ENCODE measurements around the gene TADA2A. TPM values are rescaled to one million over a fixed set of nuclear protein-coding genes. Genes with fewer than 3 reads are reported as not detected.

The TADA2A gene
- total and polyA plus RNA-seq, 2 of the 8 experiments (the other 6 are each of a cell fraction or from before 2014, with no cell fraction given) = 8.4 to 18.5 TPM

- Histone ChIP-seq H3K4me3 (ENCODE audit: extremely low read depth in 1 of 4, insufficient read depth in 2 of 4, low read depth in 3 of 4, low read length in 4 of 4) (no peak overlapping the region), H3K9me3 (ENCODE audit: insufficient read depth in 2 of 2, low read depth in 1 of 2, low read length in 1 of 2) (no peaks in the 10 kb centered on the region), H3K27ac (ENCODE audit: low read depth, low read length) (no peak overlapping the region), H2BK12ac (ENCODE audit: low read depth, low read length) (no peak overlapping the region), H3K36me3 (ENCODE audit: control insufficient read depth in 2 of 4, insufficient read depth in 4 of 4, low read length in 3 of 4) (no peaks in the 10 kb centered on the region), H4K5ac (ENCODE audit: insufficient read length, low read depth, low read length) (no peak overlapping the region), H4K8ac (ENCODE audit: extremely low read depth, insufficient read depth, low read length) (no peak overlapping the region), H3K4ac (replicated peaks; ENCODE audit: insufficient read length, low read depth, low read length) (no peak overlapping the region), H2AFZ (ENCODE audit: low read length) (no peak overlapping the region), H4K91ac (replicated peaks; ENCODE audit: insufficient read length, low read length) (no peak overlapping the region), H3K27me3 (replicated peaks in 1 of 4; ENCODE audit: control insufficient read depth in 3 of 4, extremely low read depth in 1 of 4, insufficient read depth in 3 of 4, low read length in 3 of 4) (no peaks in the 10 kb centered on the region), H2BK15ac (ENCODE audit: low read length) (no peak overlapping the region), H3K23ac (ENCODE audit: insufficient read length) (no peak overlapping the region), H2BK120ac (replicated peaks; ENCODE audit: low read depth, low read length) (no peak overlapping the region), H3K4me1 (replicated peaks in 1 of 4; ENCODE audit: control insufficient read depth in 3 of 4, insufficient read depth in 4 of 4, low read length in 3 of 4) (peaks cover 0 to 12% (median 7%) of the 10 kb centered on the region in 4 experiments; a peak in 6 of 7 replicates), H3K18ac (ENCODE audit: extremely low read depth, low read length) (no peak overlapping the region), H2AK5ac (ENCODE audit: low read depth, low read length) (no peak overlapping the region), H3K79me1 (ENCODE audit: low read depth, low read length) (peaks cover 3% of the 10 kb centered on the region; the same call in 1 of the 2 replicates), H3K4me2 (ENCODE audit: insufficient read depth in 1 of 2, low read depth in 2 of 2, low read length in 2 of 2) (no peak overlapping the region), H3K14ac (ENCODE audit: insufficient read length) (no peak overlapping the region), H2BK20ac (ENCODE audit: low read length) (no peak overlapping the region), H2BK5ac (ENCODE audit: low read depth, low read length) (no peak overlapping the region), H4K20me1 (replicated peaks in 1 of 2; ENCODE audit: control insufficient read depth in 1 of 2, insufficient read depth in 2 of 2, low read length in 2 of 2) (peaks cover 0 to 2% of the 10 kb centered on the region in 2 experiments), H3K56ac (replicated peaks; ENCODE audit: insufficient read length, low read depth, low read length) (no peak overlapping the region), H3K23me2 (ENCODE audit: low read depth, low read length) (peaks cover 10% of the 10 kb centered on the region), H3K9ac (replicated peaks in 1 of 4; ENCODE audit: extremely low read depth in 1 of 4, low read depth in 3 of 4, low read length in 3 of 4) (no peak overlapping the region), H3K79me2 (ENCODE audit: control insufficient read depth in 1 of 2, insufficient read depth in 2 of 2, low read length in 2 of 2) (peaks cover 13 to 19% of the 10 kb centered on the region in 2 experiments)
- DNase-seq (ENCODE audit: low read depth in 1 of 2, low spot score in 2 of 2) = no peak
- WGBS, 2 experiments (ENCODE audit: extremely low coverage in 1 of 2, insufficient coverage in 1 of 2, insufficient read length in 1 of 2, insufficient replicate concordance in 2 of 2, low coverage in 1 of 2, low lambda C conversion rate in 2 of 2, missing lambda C conversion rate in 1 of 2) = 94% methylated on average over 4 of the region's 4 CpGs; no CpG with 5 or more reads in 1 of the 2 experiments
- FAIRE-seq = no peak
- ChIA-PET POLR2A (ENCODE audit: partially characterized antibody) (interaction anchor here (1.5 kb wide), 1 partner anchor 12 kb away, joined by 3 read pairs; no protein-coding TSS in a partner anchor), CTCF (ENCODE audit: partially characterized antibody) (interaction anchor here (0.6 to 3.4 kb wide), 7 partner anchors 8 to 778 kb away, joined by 3 to 21 read pairs (median 3); no protein-coding TSS in a partner anchor)
- TF ChIP-seq NRF1 (IDR thresholded peaks at IDR 0.05; ENCODE audit: low read depth, low read length) (no peak), CREB1 (IDR thresholded peaks at IDR 0.05) (no peak), SP1 (IDR thresholded peaks at IDR 0.05; ENCODE audit: low read depth, low read length) (no peak), TAF7 (optimal IDR thresholded peaks at IDR 0.05; ENCODE audit: borderline replicate concordance, low read depth, low read length) (no peak), GTF2F1 (IDR thresholded peaks at IDR 0.05; ENCODE audit: borderline replicate concordance, low read depth, low read length) (no peak), CBX8 (IDR thresholded peaks at IDR 0.05; ENCODE audit: borderline replicate concordance, low read depth, low read length) (no peak), MAX (IDR thresholded peaks at IDR 0.05) (no peak), KDM5A (IDR thresholded peaks at IDR 0.05; ENCODE audit: low read length) (no peak), KDM1A (IDR thresholded peaks at IDR 0.05; ENCODE audit: borderline replicate concordance, low read length) (no peak), POU5F1 (IDR thresholded peaks at IDR 0.05; ENCODE audit: low read depth, low read length) (no peak), TEAD4 (IDR thresholded peaks at IDR 0.05; ENCODE audit: low read depth, low read length) (no peak), SP4 (IDR thresholded peaks at IDR 0.05; ENCODE audit: low read length) (no peak), MAFK (IDR thresholded peaks at IDR 0.05; ENCODE audit: low read depth, low read length) (no peak), SAP30 (IDR thresholded peaks at IDR 0.05; ENCODE audit: insufficient read depth, insufficient replicate concordance, low read length) (no peak), BCL11A (IDR thresholded peaks at IDR 0.05; ENCODE audit: low read depth in 2 of 2, low read length in 2 of 2) (no peak)
Observed at GRCh38 chr17:37361543-37361942, 45.1 kb upstream of the TADA2A start.
